Activated CD4-positive, alpha-beta T cell treated with anti-CD3 and anti-CD28 coated beads, Interleukin-2, amount 50 U/mL, for 4 hours (primary cell): ENCODE results near the gene ANKFN1.
"Not testable (repeated sequence)": the region's sequence is repeated elsewhere in the genome, so short reads cannot be mapped to it uniquely, and the experiment has no call there.

ENCODE experiments used
- DNase-seq, 2 experiments: peaks; one replicate each; pipeline ENCODE4 v3.0.0-alpha.2; 2020

The ANKFN1 gene

GRCh38 chr17:56350592-56350991 is 197.3 kb downstream of the ANKFN1 start:
- DNase-seq = no peak

GRCh38 chr17:56351675-56352074 is 198.4 kb downstream of the ANKFN1 start:
- DNase-seq = no peak

GRCh38 chr17:56358651-56359050 is 205.4 kb downstream of the ANKFN1 start:
- no peak for DNase-seq

- no peak for DNase-seq
These were observed 206.2 kb downstream of the ANKFN1 start for GRCh38 chr17:56359518-56359917.

GRCh38 chr17:56367366-56367765 is 214.1 kb downstream of the ANKFN1 start:
- no peak for DNase-seq

- DNase-seq = no peak
These were observed 220.9 kb downstream of the ANKFN1 start for GRCh38 chr17:56373981-56374833.

GRCh38 chr17:56389356-56389755 is 236.1 kb downstream of the ANKFN1 start:
- no peak for DNase-seq

- no peak for DNase-seq
These were observed 239.0 kb downstream of the ANKFN1 start for GRCh38 chr17:56392321-56392720.

GRCh38 chr17:56393156-56393555 is 239.9 kb downstream of the ANKFN1 start:
- no peak for DNase-seq

GRCh38 chr17:56395787-56396186 is 242.5 kb downstream of the ANKFN1 start:
- DNase-seq = no peak

GRCh38 chr17:56407086-56407485 is 253.8 kb downstream of the ANKFN1 start:
- DNase-seq = no peak

GRCh38 chr17:56412356-56412755 is 259.1 kb downstream of the ANKFN1 start:
- DNase-seq = not testable (repeated sequence)

GRCh38 chr17:56416682-56417351 is 263.5 kb downstream of the ANKFN1 start:
- no peak for DNase-seq

- no peak for DNase-seq
These were observed 270.7 kb downstream of the ANKFN1 start for GRCh38 chr17:56424005-56424404.

- DNase-seq = no peak
These were observed 271.3 kb downstream of the ANKFN1 start for GRCh38 chr17:56424543-56425044.

- DNase-seq = no peak
These were observed 272.2 kb downstream of the ANKFN1 start for GRCh38 chr17:56425483-56425882.

GRCh38 chr17:56426901-56427300 is 273.6 kb downstream of the ANKFN1 start:
- DNase-seq = no peak

- no peak for DNase-seq
These were observed 278.5 kb downstream of the ANKFN1 start for GRCh38 chr17:56431736-56432135.

- DNase-seq = no peak
These were observed 279.2 kb downstream of the ANKFN1 start for GRCh38 chr17:56432443-56432842.

GRCh38 chr17:56434610-56435009 is 281.3 kb downstream of the ANKFN1 start:
- DNase-seq = no peak

GRCh38 chr17:56436142-56436541 is 282.9 kb downstream of the ANKFN1 start:
- no peak for DNase-seq

- DNase-seq = no peak
These were observed 287.1 kb downstream of the ANKFN1 start for GRCh38 chr17:56440419-56440818.

- no peak for DNase-seq
These were observed 288.0 kb downstream of the ANKFN1 start for GRCh38 chr17:56441308-56441707.
